Trophoblast cell (in vitro differentiated cells and primary cell): ENCODE data around the gene FBXW11.

ENCODE experiments used
- DNase-seq, 2 donors: peaks; one replicate each; pipeline ENCODE4 v3.0.0-alpha.2; 2016
- H2AFZ ChIP-seq: 2 replicates; pipeline ENCODE4 v1.6.1; 2013; ENCODE audit warnings: low read length, moderate library complexity, mild to moderate bottlenecking; ENCODE audit not compliant: insufficient read depth, poor library complexity
- H2AK5ac ChIP-seq: 2 replicates; pipeline ENCODE4 v1.6.1; 2013; ENCODE audit warnings: mild to moderate bottlenecking, low read length
- H2BK120ac ChIP-seq: 2 replicates; pipeline ENCODE4 v1.6.1; 2013; ENCODE audit warnings: low read length, mild to moderate bottlenecking, moderate library complexity; ENCODE audit not compliant: insufficient read depth, poor library complexity
- H2BK12ac ChIP-seq: 2 replicates; pipeline ENCODE4 v1.6.1; 2013; ENCODE audit warnings: mild to moderate bottlenecking, low read length, moderate library complexity
- H2BK5ac ChIP-seq: 2 replicates; pipeline ENCODE4 v1.6.1; 2013; ENCODE audit warnings: low read length, low read depth, moderate library complexity, mild to moderate bottlenecking; ENCODE audit not compliant: poor library complexity
- H3K14ac ChIP-seq: 2 replicates; pipeline ENCODE4 v1.6.1; 2013; ENCODE audit warnings: mild to moderate bottlenecking, low read length
- H3K18ac ChIP-seq: 2 replicates; pipeline ENCODE4 v1.6.1; 2013; ENCODE audit warnings: mild to moderate bottlenecking, low read length
- H3K23ac ChIP-seq: 2 replicates; pipeline ENCODE4 v1.6.1; 2013; ENCODE audit warnings: low read length
- H3K27ac ChIP-seq: 2 replicates; pipeline ENCODE4 v1.5.1; 2013; ENCODE audit warnings: low read depth, mild to moderate bottlenecking, inconsistent platforms, low read length, moderate library complexity
- H3K27me3 ChIP-seq: 2 replicates; pipeline ENCODE4 v1.6.1; 2013; ENCODE audit warnings: inconsistent platforms, mild to moderate bottlenecking, low read length, moderate library complexity; ENCODE audit not compliant: insufficient read depth
- H3K36me3 ChIP-seq, 2 experiments: 1 replicate in 1 of 2; 2 replicates in 1 of 2; pipeline ENCODE4 v1.6.1; 2013; ENCODE audit warnings: low read length in 2 of 2, mild to moderate bottlenecking in 2 of 2, moderate library complexity in 1 of 2; ENCODE audit not compliant: insufficient read depth in 2 of 2, control insufficient read depth in 1 of 2
- H3K4ac ChIP-seq: 2 replicates; pipeline ENCODE4 v1.6.1; 2013; ENCODE audit warnings: low read depth, mild to moderate bottlenecking, low read length, moderate library complexity
- H3K4me1 ChIP-seq, 2 experiments: 1 replicate in 1 of 2; 2 replicates in 1 of 2; pipeline ENCODE4 v1.6.1; 2013; ENCODE audit warnings: low read length in 2 of 2, mild to moderate bottlenecking in 2 of 2, moderate library complexity in 1 of 2; ENCODE audit not compliant: insufficient read depth in 2 of 2, control insufficient read depth in 1 of 2
- H3K4me2 ChIP-seq: 2 replicates; pipeline ENCODE4 v1.6.1; 2013; ENCODE audit warnings: inconsistent platforms, mild to moderate bottlenecking, low read length, moderate library complexity
- H3K4me3 ChIP-seq: 2 replicates; pipeline ENCODE4 v1.5.1; 2013; ENCODE audit warnings: mild to moderate bottlenecking, low read depth, low read length, inconsistent platforms
- H3K79me1 ChIP-seq: one replicate; pipeline ENCODE4 v1.6.1; 2013; ENCODE audit warnings: low read length
- H3K79me2 ChIP-seq: 2 replicates; pipeline ENCODE4 v1.6.1; 2013; ENCODE audit warnings: low read length, mild to moderate bottlenecking; ENCODE audit not compliant: control insufficient read depth, insufficient read depth, poor library complexity
- H3K9ac ChIP-seq: 2 replicates; pipeline ENCODE4 v1.6.1; 2013; ENCODE audit warnings: mild to moderate bottlenecking, low read length
- H3K9me3 ChIP-seq: 2 replicates; pipeline ENCODE4 v1.6.1; 2013; ENCODE audit warnings: low read depth, mild to moderate bottlenecking, control low read depth, inconsistent platforms, low read length; ENCODE audit not compliant: insufficient read depth
- H4K12ac ChIP-seq: 2 replicates; pipeline ENCODE4 v1.6.1; 2013; ENCODE audit warnings: low read depth, mild to moderate bottlenecking, low read length, moderate library complexity
- H4K8ac ChIP-seq: 2 replicates; pipeline ENCODE4 v1.6.1; 2013; ENCODE audit warnings: low read depth, mild to moderate bottlenecking, low read length, moderate library complexity
- H4K91ac ChIP-seq: one replicate; pipeline ENCODE4 v1.6.1; 2013; ENCODE audit warnings: low read depth, mild to moderate bottlenecking, low read length, moderate library complexity
- WGBS: extraction: QIAGEN DNeasy Blood & Tissue Kit; methylation state at CpG from one replicate; pipeline ENCODE4 v1.1.7; 2013; ENCODE audit warnings: missing lambda C conversion rate; ENCODE audit not compliant: insufficient read length, insufficient coverage; ENCODE audit errors: extremely low coverage; 5-methylcytosine and 5-hydroxymethylcytosine counted together

Gene FBXW11

DNA sequence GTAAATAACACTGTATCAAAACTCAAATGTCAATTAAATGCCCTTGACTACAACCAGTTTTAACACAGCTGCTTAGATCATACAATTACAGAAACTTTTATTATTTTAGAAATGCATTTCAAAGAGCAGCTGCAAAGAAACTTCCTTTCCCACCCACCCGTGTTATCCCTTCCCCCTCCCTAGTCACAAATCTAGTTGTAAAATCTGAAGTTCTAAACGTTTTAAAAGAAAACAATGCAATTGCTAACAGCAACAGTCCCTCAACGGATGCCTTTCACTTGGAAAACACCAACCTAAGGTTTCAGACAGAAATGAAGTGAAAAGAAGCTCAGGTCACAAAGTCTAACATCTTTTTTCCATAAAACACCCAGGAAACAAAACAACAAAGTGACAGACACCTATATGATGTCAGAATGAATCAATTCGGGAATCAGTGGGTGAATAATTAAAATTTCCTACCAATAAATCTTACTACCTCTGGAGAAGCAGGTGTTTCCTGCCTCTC lies 100.3 kb downstream of the FBXW11 start:
- no peak overlapping the region for H3K4ac ChIP-seq
- no peak overlapping the region for H3K4me2 ChIP-seq
- H3K4me3 ChIP-seq: no peak overlapping the region
- no peaks in the 10 kb centered on the region for H3K27me3 ChIP-seq
- H3K9me3 ChIP-seq: no peaks in the 10 kb centered on the region
- no peak overlapping the region for H3K18ac ChIP-seq
- H2BK5ac ChIP-seq: no peak overlapping the region
- H2BK120ac ChIP-seq: no peak overlapping the region
- DNase-seq: no peak
- H3K23ac ChIP-seq: no peak overlapping the region
- H4K91ac ChIP-seq: no peak overlapping the region
- H2AFZ ChIP-seq: no peak overlapping the region
- no peaks in the 10 kb centered on the region for H3K79me1 ChIP-seq
- no peak overlapping the region for H3K9ac ChIP-seq
- peaks cover 3 to 4% of the 10 kb centered on the region in 2 experiments for H3K36me3 ChIP-seq
- H2BK12ac ChIP-seq: no peak overlapping the region
- no peaks in the 10 kb centered on the region for H3K4me1 ChIP-seq
- H3K14ac ChIP-seq: no peak overlapping the region
- WGBS: no CpG with 5 or more reads among the region's 4 CpGs
- H2AK5ac ChIP-seq: no peak overlapping the region
- no peak overlapping the region for H3K27ac ChIP-seq
- H3K79me2 ChIP-seq: no peaks in the 10 kb centered on the region
- no peak overlapping the region for H4K8ac ChIP-seq
- H4K12ac ChIP-seq: no peak overlapping the region

DNA sequence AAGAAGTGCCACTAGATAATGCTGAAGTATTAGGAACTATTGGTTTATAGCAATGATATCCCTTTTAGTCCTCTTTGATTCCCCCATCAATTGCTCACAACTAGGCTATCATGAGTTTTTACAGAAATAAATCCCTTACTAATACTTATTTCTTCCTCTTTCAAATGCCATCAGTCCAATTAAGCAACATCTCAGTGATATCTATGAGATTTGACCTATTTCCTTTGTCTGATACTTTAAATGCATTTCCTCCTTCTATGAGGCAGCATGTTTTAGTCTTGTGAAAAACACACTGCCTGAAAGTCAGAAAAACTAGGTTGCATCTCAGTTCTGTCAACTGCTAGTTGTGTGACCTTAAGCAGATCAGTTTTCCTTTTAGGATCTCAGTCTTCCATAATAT lies 101.6 kb downstream of the FBXW11 start:
- DNase-seq: no peak
- no peak overlapping the region for H3K4me3 ChIP-seq
- H3K27me3 ChIP-seq: no peaks in the 10 kb centered on the region
- no peaks in the 10 kb centered on the region for H3K79me2 ChIP-seq
- peaks cover 0 to 3% of the 10 kb centered on the region in 2 experiments for H3K36me3 ChIP-seq
- no peak overlapping the region for H2AFZ ChIP-seq
- no peak overlapping the region for H4K91ac ChIP-seq
- no peak overlapping the region for H3K4me2 ChIP-seq
- H2BK120ac ChIP-seq: no peak overlapping the region
- H4K8ac ChIP-seq: no peak overlapping the region
- H3K27ac ChIP-seq: no peak overlapping the region
- no peak overlapping the region for H3K18ac ChIP-seq
- no peak overlapping the region for H3K23ac ChIP-seq
- no peak overlapping the region for H4K12ac ChIP-seq
- H3K9me3 ChIP-seq: no peaks in the 10 kb centered on the region
- no peaks in the 10 kb centered on the region for H3K79me1 ChIP-seq
- no peak overlapping the region for H2BK5ac ChIP-seq
- H3K14ac ChIP-seq: no peak overlapping the region
- H3K4ac ChIP-seq: no peak overlapping the region
- H3K9ac ChIP-seq: no peak overlapping the region
- no peak overlapping the region for H2AK5ac ChIP-seq
- H3K4me1 ChIP-seq: no peaks in the 10 kb centered on the region
- H2BK12ac ChIP-seq: no peak overlapping the region

DNA sequence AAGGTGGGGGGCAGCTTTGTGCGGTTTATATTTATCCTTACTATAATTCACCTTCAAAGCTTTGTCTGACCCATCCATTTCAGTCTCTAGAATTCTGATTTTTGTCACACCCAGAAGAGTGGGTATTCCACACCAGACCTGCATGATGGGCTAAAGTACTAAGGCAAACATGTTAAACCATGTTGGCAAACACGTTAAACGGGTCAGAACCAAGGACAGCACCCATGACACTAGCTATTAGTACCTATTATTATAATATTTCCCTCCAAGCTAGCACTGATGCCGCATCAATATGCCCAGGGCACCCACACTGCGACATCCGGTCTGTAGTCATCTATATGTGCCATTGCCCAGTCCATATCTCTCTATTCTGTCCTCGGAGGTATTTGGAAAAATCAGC lies 104.7 kb downstream of the FBXW11 start:
- no peaks in the 10 kb centered on the region for H3K79me2 ChIP-seq
- H2BK5ac ChIP-seq: no peak overlapping the region
- no peak overlapping the region for H3K23ac ChIP-seq
- no peak overlapping the region for H4K12ac ChIP-seq
- H3K79me1 ChIP-seq: no peaks in the 10 kb centered on the region
- H3K9ac ChIP-seq: no peak overlapping the region
- no peak overlapping the region for H3K18ac ChIP-seq
- no CpG with 5 or more reads among the region's 7 CpGs for WGBS
- no peaks in the 10 kb centered on the region for H3K9me3 ChIP-seq
- H2BK120ac ChIP-seq: no peak overlapping the region
- no peak overlapping the region for H3K4me2 ChIP-seq
- H2BK12ac ChIP-seq: no peak overlapping the region
- H4K8ac ChIP-seq: no peak overlapping the region
- H3K4ac ChIP-seq: no peak overlapping the region
- H2AK5ac ChIP-seq: no peak overlapping the region
- H2AFZ ChIP-seq: no peak overlapping the region
- H3K4me1 ChIP-seq: no peaks in the 10 kb centered on the region
- H3K14ac ChIP-seq: no peak overlapping the region
- no peak overlapping the region for H3K27ac ChIP-seq
- H3K4me3 ChIP-seq: no peak overlapping the region
- H3K36me3 ChIP-seq: peaks cover 2 to 3% of the 10 kb centered on the region in 2 experiments
- H3K27me3 ChIP-seq: no peaks in the 10 kb centered on the region
- no peak for DNase-seq
- H4K91ac ChIP-seq: no peak overlapping the region

DNA sequence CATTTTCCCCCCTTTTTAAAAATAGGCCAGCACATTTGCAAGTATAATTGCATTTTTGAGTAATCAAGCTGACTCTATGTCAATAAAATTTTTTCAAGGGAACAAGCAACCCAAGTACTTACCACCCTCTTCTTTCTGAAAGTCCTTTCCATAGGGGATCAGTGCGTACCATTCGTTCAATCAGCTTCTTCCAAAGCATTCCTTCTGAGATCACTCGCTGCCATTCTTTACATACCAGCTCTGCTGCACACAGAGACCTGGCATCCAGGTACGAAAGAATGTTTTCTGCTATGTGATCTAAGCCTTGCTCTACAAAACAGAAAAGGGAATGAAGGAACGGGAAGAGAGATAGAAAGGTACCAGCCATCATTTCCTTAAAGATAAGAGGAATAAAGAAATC lies 106.6 kb downstream of the FBXW11 start:
- Histone ChIP-seq H3K4ac (no peak overlapping the region), H3K79me2 (no peaks in the 10 kb centered on the region), H4K91ac (no peak overlapping the region), H3K36me3 (peaks cover 2 to 3% of the 10 kb centered on the region in 2 experiments), H2AK5ac (no peak overlapping the region), H3K27me3 (no peaks in the 10 kb centered on the region), H3K9ac (no peak overlapping the region), H3K4me3 (no peak overlapping the region), H4K12ac (no peak overlapping the region), H3K27ac (no peak overlapping the region), H3K4me2 (no peak overlapping the region), H3K14ac (no peak overlapping the region), H3K23ac (no peak overlapping the region), H2BK12ac (no peak overlapping the region), H3K4me1 (no peaks in the 10 kb centered on the region), H3K79me1 (no peaks in the 10 kb centered on the region), H2AFZ (no peak overlapping the region), H4K8ac (no peak overlapping the region), H3K9me3 (no peaks in the 10 kb centered on the region), H2BK5ac (no peak overlapping the region), H2BK120ac (no peak overlapping the region), H3K18ac (no peak overlapping the region)
- WGBS: no CpG with 5 or more reads among the region's 5 CpGs
- DNase-seq: peak; percentile 71 to 87
